MG63 (cell line): Measurements from ENCODE around the gene MGARP. TPM values are rescaled to one million over a fixed set of nuclear protein-coding genes. Genes with fewer than 3 reads are reported as not detected.

Source experiments
- DNase-seq: peaks from one replicate; pipeline ENCODE4 v3.0.0-alpha.2; 2020
- H3K27me3 ChIP-seq: fragments of 250-450 bp; sonication (Bioruptor Pico); 2 replicates; pipeline ENCODE4 v1.5.1; 2020; ENCODE audit warnings: mild to moderate bottlenecking, moderate library complexity
- H3K36me3 ChIP-seq: fragments of 250-450 bp; sonication (Bioruptor Pico); 2 replicates; pipeline ENCODE4 v1.5.1; 2020; ENCODE audit warnings: mild to moderate bottlenecking, moderate library complexity
- H3K4me3 ChIP-seq: fragments of 250-450 bp; sonication (Bioruptor Pico); 2 replicates; pipeline ENCODE4 v1.5.1; 2020; ENCODE audit warnings: mild to moderate bottlenecking, moderate library complexity
- H3K9me3 ChIP-seq: fragments of 250-450 bp; sonication (Bioruptor Pico); 2 replicates; pipeline ENCODE4 v1.5.1; 2020; ENCODE audit warnings: mild to moderate bottlenecking, moderate library complexity
- total RNA-seq: library from RNA; depleted of rRNA; stranded (reverse); fragments of >200 nt; shearing (Covaris generic); gene quantifications from 2 replicates; pipeline ENCODE4 v1.2.3, GENCODE V29; 2014; ENCODE audit warnings: low replicate concordance

Gene MGARP
- total RNA-seq, 1 experiment from 2014 or later: 105 TPM

- no peaks in the 10 kb centered on the region for H3K27me3 ChIP-seq
- H3K9me3 ChIP-seq: no peaks in the 10 kb centered on the region
- peaks cover 20% of the 10 kb centered on the region for H3K36me3 ChIP-seq
- peak within 1 kb of the TSS; percentile 79 for H3K4me3 ChIP-seq
- peak; percentile 96 for DNase-seq
These were observed 21.2 kb upstream of the MGARP start, which contains the start of gene NAA15 for GRCh38 chr4:139301113-139301820. Gene NAA15, plus strand, starts transcription at chr4:139301505. Its CDS starts 273 bp downstream, at chr4:139301778.

DNA sequence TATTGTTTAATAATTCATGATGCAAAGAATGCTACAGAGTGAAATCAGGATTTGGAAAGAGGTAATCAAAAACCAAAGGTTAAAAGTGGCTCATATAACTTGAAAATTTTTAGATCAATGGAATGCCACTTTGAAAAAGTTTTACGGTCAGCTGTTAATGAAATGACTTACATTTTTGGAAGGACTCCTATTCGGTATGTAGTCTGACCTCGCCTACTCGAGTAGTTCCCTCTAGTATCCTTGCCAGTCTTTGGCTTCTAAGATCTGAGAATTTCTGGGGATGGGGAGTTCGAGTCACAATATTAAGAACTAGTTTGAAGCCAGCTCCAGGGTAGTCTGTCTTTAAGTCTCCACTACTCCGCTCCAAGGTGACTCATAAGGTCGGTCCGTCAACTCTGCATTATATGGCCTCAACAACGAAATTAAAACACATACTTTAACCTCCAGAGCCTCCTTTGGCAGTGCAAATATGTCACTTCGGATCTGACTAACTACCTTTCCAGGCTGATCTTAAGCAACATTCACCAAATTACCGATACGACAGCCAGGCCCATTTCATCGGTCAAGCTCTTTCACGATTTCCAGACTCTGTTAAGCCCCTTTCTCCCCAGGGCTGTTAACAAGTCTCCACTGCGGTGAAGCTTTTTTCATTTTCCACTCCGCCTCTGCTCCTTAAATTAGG, 20.5 kb upstream of the MGARP start:
- no peaks in the 10 kb centered on the region for H3K27me3 ChIP-seq
- peak overlapping the region; percentile 79 for H3K4me3 ChIP-seq
- H3K9me3 ChIP-seq: no peaks in the 10 kb centered on the region
- peak; percentile 22 for DNase-seq
- peaks cover 17% of the 10 kb centered on the region for H3K36me3 ChIP-seq

- Histone ChIP-seq H3K4me3 (peak overlapping the region; percentile 79), H3K36me3 (peaks cover 13% of the 10 kb centered on the region), H3K27me3 (no peaks in the 10 kb centered on the region), H3K9me3 (no peaks in the 10 kb centered on the region)
- no peak for DNase-seq
These were observed 19.5 kb upstream of the MGARP start for GRCh38 chr4:139299536-139299935.

GRCh38 chr4:139297001-139297410, 17.0 kb upstream of the MGARP start:
- DNase-seq: no peak
- Histone ChIP-seq H3K27me3 (no peaks in the 10 kb centered on the region), H3K4me3 (no peak overlapping the region), H3K9me3 (no peaks in the 10 kb centered on the region), H3K36me3 (peaks cover 15% of the 10 kb centered on the region)

DNA sequence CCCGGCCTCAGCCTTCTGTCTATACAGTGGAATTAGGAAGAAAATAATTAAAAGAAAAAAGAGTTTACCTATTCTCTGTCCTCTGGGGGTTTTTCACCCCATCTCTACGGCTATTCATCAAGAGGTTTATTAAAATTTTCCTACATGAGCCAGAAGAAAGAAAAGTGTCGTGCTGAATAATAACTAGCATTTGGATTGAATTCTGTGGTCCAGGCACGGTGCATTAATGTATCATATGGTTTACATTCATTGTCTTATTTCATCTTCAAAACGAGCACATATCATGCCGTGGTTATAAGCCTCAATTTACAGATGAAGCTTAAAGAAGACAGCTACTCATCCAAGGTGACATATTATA, 15.9 kb upstream of the MGARP start:
- Histone ChIP-seq H3K9me3 (no peaks in the 10 kb centered on the region), H3K4me3 (peak overlapping the region; percentile 69), H3K27me3 (no peaks in the 10 kb centered on the region), H3K36me3 (peaks cover 16% of the 10 kb centered on the region)
- DNase-seq: no peak

DNA sequence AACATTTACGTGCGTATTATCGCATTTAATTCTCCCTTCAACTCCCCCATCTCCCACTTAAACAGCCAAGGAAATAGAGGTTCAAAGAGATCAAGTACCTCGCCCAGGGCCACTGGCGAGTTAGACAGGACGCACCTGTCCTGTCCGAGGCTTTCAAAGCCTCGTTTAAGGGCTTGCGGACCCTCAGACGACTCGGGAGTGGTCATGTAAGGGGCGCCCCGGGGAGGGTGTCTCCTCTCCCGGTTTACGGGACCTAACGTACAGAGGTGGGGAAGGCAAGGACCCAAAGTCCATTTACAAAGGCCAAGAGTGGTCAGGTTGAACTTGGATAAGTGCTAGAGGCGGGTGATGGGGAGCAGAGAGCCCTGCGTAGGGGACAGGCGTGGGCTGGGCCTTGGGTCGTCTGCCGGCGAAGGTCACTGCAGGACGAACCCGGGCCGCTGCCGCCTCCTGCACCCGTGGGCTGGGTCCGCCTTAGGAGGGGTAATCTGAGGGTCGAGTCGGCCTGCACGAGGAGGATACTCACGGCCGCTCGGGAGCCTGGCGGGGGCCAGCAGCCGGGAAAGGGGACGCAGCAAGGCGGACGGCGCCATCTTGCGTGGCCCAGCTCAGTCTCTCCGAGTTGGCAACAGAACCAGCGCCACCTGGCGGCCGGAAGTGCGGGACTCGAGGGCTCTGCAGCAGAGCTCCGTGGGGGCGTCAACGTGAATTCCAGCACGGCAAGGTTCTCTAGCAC, 15.3 kb upstream of the MGARP start:
- Histone ChIP-seq H3K36me3 (peaks cover 16% of the 10 kb centered on the region), H3K9me3 (no peaks in the 10 kb centered on the region), H3K27me3 (no peaks in the 10 kb centered on the region), H3K4me3 (peak overlapping the region; percentile 69)
- DNase-seq: peak; percentile 89

- no peak for DNase-seq
- Histone ChIP-seq H3K27me3 (no peaks in the 10 kb centered on the region), H3K4me3 (no peak overlapping the region)
These were observed 6.2 kb upstream of the MGARP start for GRCh38 chr4:139286186-139286698.

GRCh38 chr4:139282721-139283075, 2.7 kb upstream of the MGARP start:
- H3K9me3 ChIP-seq: no peaks in the 10 kb centered on the region
- H3K36me3 ChIP-seq: no peaks in the 10 kb centered on the region
- no peaks in the 10 kb centered on the region for H3K27me3 ChIP-seq
- DNase-seq: no peak
- H3K4me3 ChIP-seq: no peak overlapping the region

More at GRCh38 chr4:139286186-139286698, 6.2 kb upstream of the MGARP start:
- peaks cover 2% of the 10 kb centered on the region; the same call in 1 of the 2 replicates for H3K36me3 ChIP-seq
- H3K9me3 ChIP-seq: no peaks in the 10 kb centered on the region

DNA sequence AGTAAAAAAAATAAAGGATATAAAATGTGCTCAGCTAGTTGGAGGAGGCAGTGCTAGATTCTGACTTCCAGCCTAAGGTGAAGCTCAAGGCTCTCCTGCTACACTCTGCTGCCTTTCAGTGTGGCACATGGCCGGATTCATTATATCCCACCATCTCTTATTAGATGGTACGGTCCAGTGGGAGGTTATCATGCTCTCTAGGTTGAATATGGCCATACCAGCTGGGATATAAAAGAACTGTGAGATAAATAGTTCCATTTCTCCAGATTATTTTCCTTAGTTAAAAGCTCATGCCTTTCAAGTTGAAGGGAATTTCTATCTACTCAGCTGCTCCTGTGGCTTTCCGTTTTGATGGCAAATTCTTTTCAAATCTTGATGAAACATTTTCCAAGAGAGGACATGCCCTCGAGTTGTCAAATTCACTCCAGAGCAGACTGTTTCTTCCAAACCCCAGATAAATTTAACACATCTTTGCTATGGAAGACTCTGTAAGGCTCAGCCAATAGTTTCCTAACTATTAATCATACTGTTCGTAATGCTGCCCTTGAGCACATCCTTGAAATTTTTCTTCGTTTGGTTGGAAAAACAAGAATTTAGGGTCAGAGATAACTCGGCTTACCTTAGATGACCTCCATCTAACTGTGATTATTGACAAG, 2.2 kb upstream of the MGARP start:
- Histone ChIP-seq H3K27me3 (no peaks in the 10 kb centered on the region), H3K9me3 (no peaks in the 10 kb centered on the region), H3K4me3 (no peak overlapping the region), H3K36me3 (no peaks in the 10 kb centered on the region)
- DNase-seq: no peak

GRCh38 chr4:139278912-139279759, 889 bp downstream of the MGARP start:
- Histone ChIP-seq H3K36me3 (peaks cover 12% of the 10 kb centered on the region), H3K27me3 (no peaks in the 10 kb centered on the region), H3K4me3 (peak overlapping the region; percentile 68), H3K9me3 (no peaks in the 10 kb centered on the region)
- no peak for DNase-seq

DNA sequence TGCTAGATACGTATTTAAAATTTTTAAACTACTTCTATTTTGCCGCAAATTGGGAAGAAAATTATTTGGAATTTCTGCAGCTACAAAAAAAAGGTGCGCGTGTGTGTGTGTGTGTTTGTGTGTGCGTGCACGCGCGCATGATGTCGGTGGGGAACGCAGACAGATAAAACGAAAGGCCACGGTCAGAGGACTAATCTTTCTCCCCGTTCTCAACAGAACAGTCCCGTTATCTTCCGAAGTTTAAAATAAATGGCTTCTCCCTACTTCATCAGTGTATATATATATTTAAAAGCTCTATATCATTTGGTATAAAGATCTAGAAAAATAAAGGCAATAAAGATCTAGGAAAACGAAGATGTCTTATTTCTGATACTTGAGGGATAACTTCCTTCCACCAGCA, 1.5 kb downstream of the MGARP start:
- Histone ChIP-seq H3K36me3 (peaks cover 18% of the 10 kb centered on the region), H3K9me3 (no peaks in the 10 kb centered on the region), H3K27me3 (no peaks in the 10 kb centered on the region), H3K4me3 (peak overlapping the region; percentile 68)
- no peak for DNase-seq

GRCh38 chr4:139275281-139275735, 4.7 kb downstream of the MGARP start:
- H3K9me3 ChIP-seq: no peaks in the 10 kb centered on the region
- no peak for DNase-seq
- no peak overlapping the region for H3K4me3 ChIP-seq
- peaks cover 18% of the 10 kb centered on the region for H3K36me3 ChIP-seq
- no peaks in the 10 kb centered on the region for H3K27me3 ChIP-seq

- no peak overlapping the region for H3K4me3 ChIP-seq
- DNase-seq: no peak
- H3K27me3 ChIP-seq: no peaks in the 10 kb centered on the region
- H3K9me3 ChIP-seq: no peaks in the 10 kb centered on the region
- peaks cover 18% of the 10 kb centered on the region for H3K36me3 ChIP-seq
These were observed 5.2 kb downstream of the MGARP start for GRCh38 chr4:139274790-139275189.

GRCh38 chr4:139273835-139274234, 6.2 kb downstream of the MGARP start:
- DNase-seq: no peak
- Histone ChIP-seq H3K36me3 (peaks cover 18% of the 10 kb centered on the region), H3K9me3 (no peaks in the 10 kb centered on the region), H3K4me3 (no peak overlapping the region), H3K27me3 (no peaks in the 10 kb centered on the region)

DNA sequence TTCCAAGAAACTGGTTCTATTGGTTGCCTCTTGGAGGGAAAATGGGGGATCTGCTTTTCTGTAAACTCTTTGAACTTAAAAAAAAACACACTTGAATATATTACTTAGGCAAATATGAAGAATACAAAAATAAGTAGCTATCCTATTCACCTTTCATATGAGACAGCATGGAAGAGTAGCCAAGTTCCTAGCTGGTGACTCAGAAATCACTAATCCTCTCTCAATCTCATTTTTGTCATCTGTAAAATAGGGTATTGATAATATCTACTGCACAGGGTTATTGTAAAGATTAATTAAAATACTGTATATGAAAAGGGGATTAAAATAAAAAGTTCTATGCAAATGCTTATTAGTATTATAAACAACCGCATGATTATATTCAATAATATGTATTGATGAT, 12.7 kb downstream of the MGARP start:
- H3K36me3 ChIP-seq: peaks cover 9% of the 10 kb centered on the region
- H3K4me3 ChIP-seq: no peak overlapping the region
- H3K9me3 ChIP-seq: no peaks in the 10 kb centered on the region
- no peaks in the 10 kb centered on the region for H3K27me3 ChIP-seq
- no peak for DNase-seq
